GM19239 (cell line): ENCODE data around the gene BEND4.
"Not testable (repeated sequence)": the region's sequence is repeated elsewhere in the genome, so short reads cannot be mapped to it uniquely, and the experiment has no call there.

Experiments
- DNase-seq: peaks from one replicate; pipeline ENCODE4 v3.0.0; 2011; ENCODE audit warnings: low spot score; ENCODE audit not compliant: insufficient read length
- FAIRE-seq: peaks from 2 replicates; lab custom pipeline; 2011; peaks lifted over from hg19 to GRCh38; lab: Jason Lieb, UNC

BEND4 gene

GRCh38 chr4:42152507-42153504, at the start of gene BEND4:
TSS of gene BEND4 (minus strand) at chr4:42152655. CDS start at chr4:42152143, 512 bp downstream.
- FAIRE-seq (peak; percentile 45), DNase-seq (no peak)

GRCh38 chr4:42197341-42197740, 44.9 kb upstream of the BEND4 start:
- DNase-seq (no peak), FAIRE-seq (peak; percentile 31)

- FAIRE-seq (no peak), DNase-seq (no peak)
Measured at GRCh38 chr4:42172921-42173320, 20.5 kb upstream of the BEND4 start.

- DNase-seq (no peak), FAIRE-seq (no peak)
Measured at GRCh38 chr4:42172128-42172790, 19.8 kb upstream of the BEND4 start.

GRCh38 chr4:42167709-42168108, 15.3 kb upstream of the BEND4 start:
- DNase-seq, result peak; percentile 61
- FAIRE-seq, result peak; percentile 99

GRCh38 chr4:42166186-42166585, 13.7 kb upstream of the BEND4 start:
- not testable (repeated sequence) for FAIRE-seq, DNase-seq

- FAIRE-seq (no peak), DNase-seq (no peak)
Measured at GRCh38 chr4:42159271-42160001, 7.0 kb upstream of the BEND4 start.

- DNase-seq (peak; percentile 66), FAIRE-seq (no peak)
Measured at GRCh38 chr4:42151568-42152506, 618 bp downstream of the BEND4 start.

- peak; percentile 40 for DNase-seq
- peak; percentile 85 for FAIRE-seq
Measured at GRCh38 chr4:42150653-42151567, 1.5 kb downstream of the BEND4 start.

GRCh38 chr4:42149004-42149403, 3.5 kb downstream of the BEND4 start:
- FAIRE-seq (peak; percentile 92), DNase-seq (no peak)

GRCh38 chr4:42148425-42148824, 4.0 kb downstream of the BEND4 start:
- DNase-seq (no peak), FAIRE-seq (no peak)

- DNase-seq (no peak), FAIRE-seq (no peak)
Measured at GRCh38 chr4:42144028-42144427, 8.4 kb downstream of the BEND4 start.

- FAIRE-seq, result no peak
- DNase-seq, result no peak
Measured at GRCh38 chr4:42142591-42142990, 9.9 kb downstream of the BEND4 start.

- no peak for FAIRE-seq
- no peak for DNase-seq
Measured at GRCh38 chr4:42136371-42136770, 16.1 kb downstream of the BEND4 start.

- no peak for FAIRE-seq
Measured at GRCh38 chr4:42133006-42133405, 19.4 kb downstream of the BEND4 start.

GRCh38 chr4:42132099-42132498, 20.4 kb downstream of the BEND4 start:
- FAIRE-seq (no peak), DNase-seq (no peak)

More at GRCh38 chr4:42133006-42133405, 19.4 kb downstream of the BEND4 start:
- no peak for DNase-seq

GRCh38 chr4:42123071-42123644, 29.3 kb downstream of the BEND4 start:
- DNase-seq, result no peak
- FAIRE-seq, result no peak

GRCh38 chr4:42122237-42122636, 30.2 kb downstream of the BEND4 start:
- no peak for DNase-seq
- no peak for FAIRE-seq
